ENCODE measurements around the gene AP3S2. TPM values are rescaled to one million over a fixed set of nuclear protein-coding genes. Genes with fewer than 3 reads are reported as not detected.

AP3S2 gene
- total and polyA plus RNA-seq, 2 donors (not counting 1 experiment from before 2014, with no cell fraction given) = 11.3 to 32.3 TPM

- no peaks in the 10 kb centered on the region for H3K9me3 Mint-ChIP-seq (ENCODE audit: insufficient read depth)
- no peak overlapping the region for H3K27ac ChIP-seq (ENCODE audit: low read length in 2 of 2)
- DNase-seq = no peak
- no peaks in the 10 kb centered on the region for H3K4me1 ChIP-seq (ENCODE audit: control insufficient read depth in 2 of 2, insufficient read depth in 2 of 2, low read length in 2 of 2)
- no peak for ATAC-seq (ENCODE audit: low read depth)
- H3K9me3 ChIP-seq (ENCODE audit: control extremely low read depth in 1 of 3, control insufficient read depth in 2 of 3, insufficient read depth in 1 of 3, low read length in 2 of 3) = no peaks in the 10 kb centered on the region
- no peaks in the 10 kb centered on the region for H3K79me2 ChIP-seq (ENCODE audit: control insufficient read depth, insufficient read depth, low read length)
- TF ChIP-seq CTCF (IDR thresholded peaks at IDR 0.05) = no peak
- no peak for TF ChIP-seq EZH2 (IDR thresholded peaks at IDR 0.05; ENCODE audit: borderline replicate concordance, insufficient read depth, low read depth, low read length, poor library complexity, severe bottlenecking)
- H2AFZ ChIP-seq (ENCODE audit: insufficient read depth, low read depth, low read length, poor library complexity, severe bottlenecking) = no peak overlapping the region
- 95% methylated on average over 13 of the region's 22 CpGs for WGBS (ENCODE audit: insufficient coverage)
- no peaks in the 10 kb centered on the region for H3K4me1 Mint-ChIP-seq
- no peaks in the 10 kb centered on the region for H3K36me3 ChIP-seq (replicated peaks in 1 of 2; ENCODE audit: control extremely low read depth in 1 of 2, control insufficient read depth in 1 of 2, extremely low read depth in 1 of 2, insufficient read depth in 2 of 2, low read length in 1 of 2)
- H4K20me1 ChIP-seq (ENCODE audit: control insufficient read depth, insufficient read depth, low read length, poor library complexity, severe bottlenecking) = no peaks in the 10 kb centered on the region
- H3K27me3 ChIP-seq (replicated peaks in 1 of 4; ENCODE audit: control extremely low read depth in 1 of 4, control insufficient read depth in 3 of 4, insufficient read depth in 4 of 4, low read length in 3 of 4) = no peaks in the 10 kb centered on the region
- H3K4me3 Mint-ChIP-seq = no peak overlapping the region
- intact Hi-C loops (cut with micrococcal nuclease) = no loop called here
- H3K27me3 Mint-ChIP-seq = peaks cover 3% of the 10 kb centered on the region
- POLR2A ChIA-PET = no interaction called here
- no peak overlapping the region for H3K27ac Mint-ChIP-seq
- CTCF ChIA-PET = no interaction called here
- no peak overlapping the region for H3K4me3 ChIP-seq (ENCODE audit: control extremely low read depth in 1 of 5, extremely low read depth in 1 of 5, insufficient read depth in 1 of 5, low read depth in 2 of 5, low read length in 4 of 5)
- H3K9ac ChIP-seq (ENCODE audit: low read length) = no peak overlapping the region
- no peak overlapping the region for H3K4me2 ChIP-seq (replicated peaks; ENCODE audit: low read depth, low read length, poor library complexity, severe bottlenecking)
Observed at GRCh38 chr15:89806559-89807550, 86.9 kb downstream of the AP3S2 start.

- TF ChIP-seq EZH2 (IDR thresholded peaks at IDR 0.05; ENCODE audit: borderline replicate concordance, insufficient read depth, low read depth, low read length, poor library complexity, severe bottlenecking) (no peak), CTCF (IDR thresholded peaks at IDR 0.05) (no peak)
- no peak overlapping the region for H3K4me3 Mint-ChIP-seq
- 94% methylated on average over 21 of the region's 21 CpGs for WGBS (ENCODE audit: insufficient coverage)
- Histone ChIP-seq H3K79me2 (ENCODE audit: control insufficient read depth, insufficient read depth, low read length) (no peaks in the 10 kb centered on the region), H3K4me3 (ENCODE audit: control extremely low read depth in 1 of 5, extremely low read depth in 1 of 5, insufficient read depth in 1 of 5, low read depth in 2 of 5, low read length in 4 of 5) (no peak overlapping the region), H3K4me2 (replicated peaks; ENCODE audit: low read depth, low read length, poor library complexity, severe bottlenecking) (no peak overlapping the region), H3K27ac (ENCODE audit: low read length in 2 of 2) (no peak overlapping the region), H4K20me1 (ENCODE audit: control insufficient read depth, insufficient read depth, low read length, poor library complexity, severe bottlenecking) (no peaks in the 10 kb centered on the region), H3K9ac (ENCODE audit: low read length) (no peak overlapping the region), H3K36me3 (replicated peaks in 1 of 2; ENCODE audit: control extremely low read depth in 1 of 2, control insufficient read depth in 1 of 2, extremely low read depth in 1 of 2, insufficient read depth in 2 of 2, low read length in 1 of 2) (no peaks in the 10 kb centered on the region), H3K4me1 (ENCODE audit: control insufficient read depth in 2 of 2, insufficient read depth in 2 of 2, low read length in 2 of 2) (no peaks in the 10 kb centered on the region), H3K9me3 (ENCODE audit: control extremely low read depth in 1 of 3, control insufficient read depth in 2 of 3, insufficient read depth in 1 of 3, low read length in 2 of 3) (no peaks in the 10 kb centered on the region), H2AFZ (ENCODE audit: insufficient read depth, low read depth, low read length, poor library complexity, severe bottlenecking) (no peak overlapping the region), H3K27me3 (replicated peaks in 1 of 4; ENCODE audit: control extremely low read depth in 1 of 4, control insufficient read depth in 3 of 4, insufficient read depth in 4 of 4, low read length in 3 of 4) (no peaks in the 10 kb centered on the region)
- CTCF ChIA-PET = no interaction called here
- ATAC-seq (ENCODE audit: low read depth) (no peak), DNase-seq (no peak)
- H3K27ac Mint-ChIP-seq = no peak overlapping the region
- H3K27me3 Mint-ChIP-seq = no peaks in the 10 kb centered on the region
- no peaks in the 10 kb centered on the region for H3K4me1 Mint-ChIP-seq
- no peaks in the 10 kb centered on the region for H3K9me3 Mint-ChIP-seq (ENCODE audit: insufficient read depth)
- intact Hi-C loops (cut with micrococcal nuclease) = no loop called here
- POLR2A ChIA-PET = no interaction called here
Observed at GRCh38 chr15:89806210-89806558, 87.6 kb downstream of the AP3S2 start.

All from B cell (primary cell).